Measurements from ENCODE around the gene FBXO34.
"Not testable (repeated sequence)": the region's sequence is repeated elsewhere in the genome, so short reads cannot be mapped to it uniquely, and the experiment has no call there.

FBXO34 gene

DNA sequence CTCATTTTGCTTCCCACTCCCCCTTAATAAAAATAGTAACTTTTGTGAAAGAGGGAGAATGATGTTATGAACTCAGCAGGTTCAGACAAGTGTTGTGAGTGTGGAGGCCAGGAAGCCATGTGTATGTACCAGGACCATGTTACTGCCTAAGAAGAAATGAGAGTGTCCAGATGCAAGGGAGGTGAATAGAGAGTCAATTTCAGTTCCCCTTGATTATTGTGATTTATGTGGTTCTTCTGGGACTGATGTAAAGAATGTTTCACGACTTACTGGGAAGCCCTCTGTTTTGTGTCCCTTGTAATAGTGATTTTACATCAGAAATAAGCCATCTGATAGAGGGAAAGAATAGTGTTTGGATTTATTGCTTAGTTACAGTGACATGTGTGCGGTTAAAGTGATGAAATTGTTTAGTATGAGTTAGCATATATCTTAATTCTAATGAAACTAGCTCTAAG is 32.5 kb downstream of the FBXO34 start:
- TF ChIP-seq, protein P1, sequence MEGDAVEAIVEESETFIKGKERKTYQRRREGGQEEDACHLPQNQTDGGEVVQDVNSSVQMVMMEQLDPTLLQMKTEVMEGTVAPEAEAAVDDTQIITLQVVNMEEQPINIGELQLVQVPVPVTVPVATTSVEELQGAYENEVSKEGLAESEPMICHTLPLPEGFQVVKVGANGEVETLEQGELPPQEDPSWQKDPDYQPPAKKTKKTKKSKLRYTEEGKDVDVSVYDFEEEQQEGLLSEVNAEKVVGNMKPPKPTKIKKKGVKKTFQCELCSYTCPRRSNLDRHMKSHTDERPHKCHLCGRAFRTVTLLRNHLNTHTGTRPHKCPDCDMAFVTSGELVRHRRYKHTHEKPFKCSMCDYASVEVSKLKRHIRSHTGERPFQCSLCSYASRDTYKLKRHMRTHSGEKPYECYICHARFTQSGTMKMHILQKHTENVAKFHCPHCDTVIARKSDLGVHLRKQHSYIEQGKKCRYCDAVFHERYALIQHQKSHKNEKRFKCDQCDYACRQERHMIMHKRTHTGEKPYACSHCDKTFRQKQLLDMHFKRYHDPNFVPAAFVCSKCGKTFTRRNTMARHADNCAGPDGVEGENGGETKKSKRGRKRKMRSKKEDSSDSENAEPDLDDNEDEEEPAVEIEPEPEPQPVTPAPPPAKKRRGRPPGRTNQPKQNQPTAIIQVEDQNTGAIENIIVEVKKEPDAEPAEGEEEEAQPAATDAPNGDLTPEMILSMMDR (IDR thresholded peaks at IDR 0.05; ENCODE audit: control insufficient read depth, extremely low read depth, insufficient read depth) = no peak
- no peak overlapping the region for H3K4me3 ChIP-seq (ENCODE audit: low read depth, low read length)
- DNase-seq (ENCODE audit: low read depth) = no peak

DNA sequence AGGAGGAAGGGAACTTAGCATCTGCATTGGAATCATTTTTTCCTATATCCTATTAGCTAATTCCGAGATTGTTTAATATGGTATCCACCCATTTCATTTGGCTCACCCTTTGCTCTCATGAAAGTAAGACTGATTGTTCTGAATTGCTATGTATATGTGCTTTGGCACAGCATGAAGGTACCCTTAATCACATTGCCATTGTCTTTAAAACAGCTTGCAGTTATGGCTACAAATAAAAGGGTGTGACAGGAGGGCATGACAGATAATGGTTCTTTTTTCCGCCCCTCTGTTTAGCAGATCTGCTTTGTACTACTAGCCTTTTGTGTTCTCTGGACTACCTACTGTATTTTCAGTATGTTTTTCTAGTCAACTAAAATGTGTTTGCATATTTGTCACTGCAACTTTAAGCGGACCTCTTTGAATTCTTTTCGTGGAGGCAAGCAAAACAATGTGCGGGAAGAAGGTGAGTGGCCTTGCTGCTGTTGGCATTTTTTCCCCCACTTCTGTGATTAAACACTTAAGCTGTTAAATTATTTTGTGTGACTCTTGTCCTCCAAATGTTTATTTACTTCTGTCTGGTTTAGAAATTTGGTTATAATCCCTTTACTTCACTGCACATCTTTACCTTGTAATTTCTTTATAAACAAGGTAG is 35.8 kb downstream of the FBXO34 start:
- no peak overlapping the region for H3K4me3 ChIP-seq (ENCODE audit: low read depth, low read length)
- no peak for DNase-seq (ENCODE audit: low read depth)
- TF ChIP-seq, protein P1 (IDR thresholded peaks at IDR 0.05; ENCODE audit: control insufficient read depth, extremely low read depth, insufficient read depth) = no peak

DNA sequence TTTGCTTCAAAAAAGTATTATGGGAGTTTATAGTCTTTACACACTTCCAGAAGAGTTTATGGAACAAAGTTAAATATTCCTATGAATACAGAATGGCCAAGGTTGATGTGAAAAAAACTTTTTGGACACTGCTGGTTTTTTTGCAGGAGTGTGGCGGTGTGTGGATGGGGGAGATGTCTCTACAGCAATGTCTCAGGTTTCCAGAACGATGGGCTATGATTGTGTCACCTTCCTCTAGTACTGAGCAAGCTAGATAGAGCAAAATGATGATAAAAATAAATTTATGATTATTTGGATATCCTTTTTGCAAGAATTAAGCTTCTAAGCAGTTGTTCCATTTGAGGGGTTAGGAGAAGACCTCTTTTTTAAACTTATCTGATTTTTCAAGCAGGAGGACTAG is 37.9 kb downstream of the FBXO34 start:
- TF ChIP-seq, protein P1 (IDR thresholded peaks at IDR 0.05; ENCODE audit: control insufficient read depth, extremely low read depth, insufficient read depth) = no peak
- H3K4me3 ChIP-seq (ENCODE audit: low read depth, low read length) = no peak overlapping the region
- no peak for DNase-seq (ENCODE audit: low read depth)

DNA sequence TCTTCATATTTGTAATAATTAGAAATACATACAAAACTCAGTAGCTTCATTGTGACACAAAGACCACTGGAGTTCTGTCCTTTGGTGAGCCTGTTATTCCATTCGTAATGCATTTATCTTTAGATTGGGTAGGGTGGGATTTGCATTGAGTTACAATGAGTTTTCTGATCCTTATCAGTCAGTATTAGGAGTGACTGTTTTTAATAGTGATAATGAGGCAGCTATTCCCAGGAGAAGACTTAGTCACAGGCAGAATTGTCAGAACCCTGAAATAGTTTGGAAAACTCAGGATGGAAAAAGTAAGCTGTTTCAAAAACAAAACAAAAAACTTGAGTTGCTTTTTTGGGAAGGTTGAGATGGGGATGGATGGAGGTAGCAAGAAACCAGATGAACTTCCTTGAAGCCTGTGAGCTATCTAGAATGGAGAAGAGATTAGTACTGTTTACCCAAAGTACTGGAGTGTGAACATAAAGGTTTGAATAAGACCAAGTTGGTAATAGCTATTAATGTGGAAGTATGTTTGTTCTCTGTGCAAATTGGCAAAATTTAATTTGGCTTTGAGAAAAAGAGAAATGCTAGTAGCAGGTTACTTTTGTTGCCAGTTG is 38.6 kb downstream of the FBXO34 start:
- TF ChIP-seq, protein P1 (IDR thresholded peaks at IDR 0.05; ENCODE audit: control insufficient read depth, extremely low read depth, insufficient read depth) = no peak
- no peak overlapping the region for H3K4me3 ChIP-seq (ENCODE audit: low read depth, low read length)
- DNase-seq (ENCODE audit: low read depth) = no peak

DNA sequence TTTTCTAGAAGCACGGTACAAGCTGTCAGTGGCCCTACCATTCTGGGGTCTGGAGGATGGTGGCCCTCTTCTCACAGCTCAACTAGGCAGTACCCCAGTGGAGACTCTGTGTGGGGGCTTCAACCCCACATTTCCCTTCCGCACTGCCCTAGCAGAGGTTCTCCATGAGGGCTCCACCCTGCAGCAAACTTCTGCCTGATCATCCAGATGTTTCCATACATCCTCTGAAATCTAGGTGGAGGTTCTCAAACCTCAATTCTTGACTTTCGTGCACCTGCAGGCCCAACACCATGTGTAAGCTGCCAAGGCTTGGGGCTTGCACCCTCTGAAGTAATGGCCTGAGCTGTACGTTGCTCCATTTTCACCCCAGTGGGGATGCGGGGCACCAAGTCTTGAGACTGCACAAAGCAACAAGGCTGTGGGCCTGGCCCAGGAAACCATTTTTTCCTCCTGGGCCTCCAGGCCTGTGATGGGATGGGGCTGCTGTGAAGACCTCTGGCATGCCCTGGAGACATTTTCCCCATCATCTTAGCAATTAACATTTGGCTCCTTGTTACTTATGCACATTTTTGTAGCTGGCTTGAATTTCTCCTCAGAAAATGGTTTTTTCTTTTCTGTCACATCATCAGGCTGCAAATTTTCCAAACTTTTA is 41.3 kb downstream of the FBXO34 start:
- DNase-seq (ENCODE audit: low read depth); H3K4me3 ChIP-seq (ENCODE audit: low read depth, low read length): not testable (repeated sequence)

DNA sequence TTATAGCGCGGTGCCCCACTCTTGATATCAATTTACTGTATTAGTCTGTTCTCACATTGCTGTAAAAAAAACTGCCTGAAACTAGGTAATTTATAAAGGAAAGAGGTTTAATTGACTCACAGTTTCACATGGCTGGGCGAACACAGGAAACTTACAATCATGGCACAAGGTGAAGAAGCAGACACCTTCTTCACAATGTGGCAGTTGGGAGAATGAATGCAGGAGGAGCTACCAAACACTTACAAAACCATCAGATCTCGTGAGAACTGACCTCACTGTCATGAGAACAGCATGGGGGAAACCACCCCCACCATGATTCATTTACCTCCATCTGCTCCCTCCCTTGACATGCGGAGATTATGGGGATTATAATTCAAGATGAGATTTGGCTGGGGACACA is 42.3 kb downstream of the FBXO34 start:
- H3K4me3 ChIP-seq (ENCODE audit: low read depth, low read length) = no peak overlapping the region
- TF ChIP-seq, protein P1 (IDR thresholded peaks at IDR 0.05; ENCODE audit: control insufficient read depth, extremely low read depth, insufficient read depth) = no peak
- DNase-seq (ENCODE audit: low read depth) = no peak

DNA sequence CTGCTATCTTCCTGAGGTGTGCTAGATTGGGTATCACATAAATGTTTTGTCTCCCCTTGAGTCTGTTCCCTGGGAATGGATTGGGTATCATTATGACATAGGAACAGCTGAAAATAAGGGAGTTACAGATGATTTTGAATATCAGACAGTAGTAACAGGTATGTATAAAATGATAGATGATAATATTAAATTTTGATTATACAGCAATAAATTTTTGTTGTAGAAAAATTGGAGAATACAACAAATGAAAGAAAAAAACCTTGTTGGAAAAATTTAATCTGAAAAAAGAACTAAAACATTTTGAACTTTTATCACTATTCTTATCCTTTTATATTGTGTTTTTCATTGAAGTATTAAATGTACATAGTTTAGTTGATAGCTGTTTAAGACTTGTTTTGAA is 43.2 kb downstream of the FBXO34 start:
- H3K4me3 ChIP-seq (ENCODE audit: low read depth, low read length) = no peak overlapping the region
- TF ChIP-seq, protein P1 (IDR thresholded peaks at IDR 0.05; ENCODE audit: control insufficient read depth, extremely low read depth, insufficient read depth) = no peak
- DNase-seq (ENCODE audit: low read depth) = no peak

Data from LNCaP clone FGC (cell line).